HG02884 (cell line): ENCODE data around the gene TSHZ2.
"Not testable (repeated sequence)": the region's sequence is repeated elsewhere in the genome, so short reads cannot be mapped to it uniquely, and the experiment has no call there.

Source experiments
- ATAC-seq: cut with Tn5 transposase; IDR thresholded peaks from one replicate; pipeline ENCODE4 v1.9.1; 2021; ENCODE audit warnings: mild to moderate bottlenecking, moderate library complexity; ENCODE audit not compliant: unreplicated experiment

TSHZ2 gene

DNA sequence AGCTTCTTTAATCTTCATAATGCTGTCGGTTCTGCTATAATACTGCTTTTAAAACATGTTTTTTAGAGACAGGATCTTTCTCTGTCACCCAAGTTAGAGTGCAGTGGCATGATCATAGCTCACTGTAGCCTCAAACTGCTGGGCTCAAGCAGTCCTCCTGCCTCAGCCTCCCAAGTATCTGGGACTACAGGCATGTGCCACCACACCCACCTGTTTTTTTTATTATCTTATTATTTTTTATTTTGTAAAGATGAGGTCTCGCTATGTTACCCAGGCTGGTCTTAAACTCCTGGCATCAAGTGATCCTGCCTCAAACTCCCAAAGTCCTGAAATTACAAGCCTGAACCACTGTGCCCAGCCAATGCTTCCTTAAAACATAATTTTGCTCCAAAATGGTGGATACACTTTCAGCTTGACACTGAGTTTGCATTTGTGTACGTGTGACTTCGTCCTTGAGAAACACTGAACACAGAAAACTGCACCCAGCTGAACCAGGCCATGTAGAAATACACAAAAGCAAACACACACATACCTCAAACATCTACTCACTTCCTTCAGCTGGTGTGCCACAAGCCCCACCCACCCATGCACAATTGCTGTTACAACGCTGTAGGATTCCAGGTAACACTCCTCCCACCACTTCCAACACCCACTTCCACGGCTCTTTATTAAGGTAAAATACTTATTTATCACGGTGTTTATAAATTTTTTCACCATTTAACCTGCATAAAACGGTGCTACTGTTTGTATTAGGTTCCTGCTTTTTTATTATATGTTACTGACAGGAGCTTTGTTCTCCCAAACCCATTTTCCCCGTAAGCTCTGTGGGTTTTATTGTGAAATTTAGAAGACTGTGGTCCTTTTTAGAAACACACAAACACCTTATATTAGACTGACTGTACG, 109.1 kb downstream of the TSHZ2 start:
- no peak for ATAC-seq

DNA sequence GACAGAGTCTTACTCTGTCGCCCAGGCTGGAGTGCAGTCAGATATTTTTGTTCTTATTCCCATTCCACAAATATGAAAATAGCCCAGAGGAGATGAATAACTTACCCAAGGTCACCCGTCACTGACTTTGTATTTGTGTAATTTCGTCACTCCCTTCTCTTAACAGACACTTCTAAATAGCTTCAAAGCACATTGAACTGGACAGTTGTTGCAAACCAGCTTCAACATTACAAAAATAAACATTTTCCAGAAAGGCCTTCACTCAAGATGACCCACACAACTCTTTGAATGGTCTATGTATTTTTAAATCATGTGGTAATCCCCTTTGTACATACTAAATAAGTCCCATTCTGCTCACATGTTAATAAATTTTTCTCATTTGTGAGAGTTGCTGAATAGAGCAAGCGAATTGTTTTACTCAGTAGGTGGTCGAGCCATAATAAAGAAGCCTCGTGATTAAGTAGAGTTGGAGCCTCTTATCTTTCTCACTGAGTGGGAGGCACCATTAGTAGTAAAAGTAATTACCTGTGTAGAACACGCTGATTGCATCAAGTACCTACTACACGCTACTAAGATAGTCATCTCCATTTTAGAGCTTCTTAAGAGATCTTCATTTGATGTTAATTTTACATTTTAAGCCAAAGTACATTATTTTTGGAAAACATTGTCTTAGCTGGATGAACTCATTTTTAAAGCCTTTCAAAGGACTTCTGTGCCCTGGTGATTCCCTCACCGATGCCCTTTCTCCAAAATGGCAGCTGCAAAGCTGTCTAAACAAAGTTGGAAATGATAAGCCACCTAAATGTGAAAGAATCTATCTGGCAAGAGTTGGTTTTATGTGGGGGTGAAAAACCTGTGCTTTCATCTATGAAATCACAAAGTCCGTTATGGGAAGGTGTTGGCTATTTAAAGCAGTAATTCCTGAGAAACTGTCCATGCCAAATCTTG, 110.0 kb downstream of the TSHZ2 start:
- ATAC-seq, result no peak

DNA sequence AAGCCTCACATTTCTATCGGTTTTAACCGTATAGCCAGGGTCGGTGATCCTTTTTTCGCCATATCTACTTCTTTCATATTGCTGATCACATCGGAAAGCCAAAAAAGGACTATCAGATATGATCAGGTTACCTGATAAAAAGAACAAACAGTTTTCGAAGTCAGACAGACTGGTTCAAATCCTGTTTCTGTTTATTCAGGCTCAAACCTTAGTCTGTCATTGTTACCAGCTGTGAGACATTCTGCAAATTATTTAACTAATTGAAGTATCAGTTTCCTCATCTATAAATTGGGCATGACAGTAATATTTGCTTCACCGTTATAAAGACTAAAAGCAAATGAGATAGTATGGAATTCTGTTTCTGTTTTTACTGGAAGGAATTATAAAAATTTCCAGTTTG, 111.3 kb downstream of the TSHZ2 start:
- ATAC-seq, result no peak

- no peak for ATAC-seq
These were observed 112.3 kb downstream of the TSHZ2 start for GRCh38 chr20:53084408-53084997.

DNA sequence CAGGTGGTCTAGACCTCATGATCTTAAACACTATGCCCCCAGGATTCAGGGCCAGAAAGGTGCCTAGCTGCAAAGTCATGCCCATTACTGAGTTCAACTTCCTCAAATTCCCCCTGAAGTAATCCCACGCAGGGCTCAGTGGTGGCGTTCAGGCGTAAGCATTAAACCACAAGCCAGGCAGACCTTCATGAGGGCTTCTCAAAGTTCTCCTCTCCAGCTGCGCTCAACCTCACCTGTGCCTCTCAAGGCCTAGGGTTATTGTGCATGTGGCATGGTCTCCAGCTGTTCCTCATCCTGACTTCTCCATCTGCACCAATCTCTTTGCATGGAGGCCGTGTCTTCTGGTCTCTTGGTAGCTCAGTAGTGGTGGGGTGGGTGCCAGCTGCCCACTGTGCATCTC, 113.6 kb downstream of the TSHZ2 start:
- no peak for ATAC-seq

GRCh38 chr20:53087037-53087777, 115.0 kb downstream of the TSHZ2 start:
- ATAC-seq, result no peak

DNA sequence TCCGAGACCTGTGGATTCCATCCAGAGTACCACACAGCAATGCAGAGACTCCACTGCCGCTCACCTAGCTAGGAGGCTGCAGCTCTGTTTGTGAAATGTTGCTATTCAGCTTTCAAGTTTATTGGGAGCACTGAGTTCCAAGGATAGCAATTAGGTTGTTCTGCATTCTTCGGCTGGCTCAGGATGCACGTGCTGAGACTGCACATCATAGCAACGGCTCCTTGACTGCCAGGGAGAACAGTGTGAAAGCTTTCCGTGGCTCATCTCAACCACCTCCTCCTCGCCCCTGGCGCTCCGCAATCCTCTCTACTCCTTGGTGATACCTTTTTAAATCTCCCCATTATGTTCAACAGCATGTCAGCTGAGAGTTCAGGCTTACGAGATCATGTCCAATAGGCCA, 116.6 kb downstream of the TSHZ2 start:
- ATAC-seq, result no peak

GRCh38 chr20:53089851-53090250, 117.7 kb downstream of the TSHZ2 start:
- not testable (repeated sequence) for ATAC-seq

DNA sequence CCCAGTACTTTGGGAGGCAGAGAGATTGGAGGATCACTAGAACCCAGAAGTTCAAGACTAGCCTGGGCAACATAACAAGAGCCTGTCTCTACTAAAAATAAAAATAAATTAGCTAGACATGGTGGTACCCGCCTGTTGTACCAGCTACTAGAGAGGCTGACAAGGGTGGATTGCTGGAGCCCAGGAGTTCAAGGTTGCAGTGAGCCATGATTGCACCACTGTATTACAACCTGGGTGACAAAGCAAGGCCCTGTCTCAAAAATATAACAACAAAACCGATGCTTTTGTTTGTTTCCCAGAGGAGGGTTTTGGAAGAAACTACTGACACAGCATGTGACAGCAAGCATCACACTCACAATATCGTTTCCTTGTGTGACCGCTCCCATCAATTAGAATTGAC, 119.6 kb downstream of the TSHZ2 start:
- no peak for ATAC-seq

- ATAC-seq, result no peak
These were observed 120.7 kb downstream of the TSHZ2 start for GRCh38 chr20:53092772-53093300.

GRCh38 chr20:53097371-53097770, 125.2 kb downstream of the TSHZ2 start:
- ATAC-seq, result no peak

GRCh38 chr20:53097791-53098190, 125.6 kb downstream of the TSHZ2 start:
- no peak for ATAC-seq

- ATAC-seq, result no peak
These were observed 126.5 kb downstream of the TSHZ2 start for GRCh38 chr20:53098621-53099020.

- ATAC-seq, result no peak
These were observed 127.7 kb downstream of the TSHZ2 start for GRCh38 chr20:53099856-53100255.

DNA sequence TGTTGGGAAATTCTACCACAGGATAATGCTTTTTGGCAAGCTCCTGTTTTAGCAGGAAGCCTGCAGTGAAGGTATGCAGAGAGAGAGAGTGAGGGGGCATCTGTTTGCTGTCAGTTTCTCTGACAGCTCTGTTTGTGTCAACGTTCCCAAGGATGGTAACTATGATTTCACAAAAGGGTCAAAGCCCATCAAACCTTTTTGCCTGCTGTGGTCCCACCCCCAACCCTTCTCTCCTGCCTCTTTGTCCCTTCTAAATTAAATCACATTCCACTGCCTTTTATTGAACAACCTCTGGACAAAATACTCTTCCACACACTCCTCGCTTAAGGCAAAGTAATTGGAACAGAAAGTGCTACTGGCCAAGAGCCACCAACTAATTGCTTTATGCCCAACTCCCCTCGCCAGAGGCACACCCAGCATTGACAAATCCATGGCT, 128.3 kb downstream of the TSHZ2 start:
- no peak for ATAC-seq

DNA sequence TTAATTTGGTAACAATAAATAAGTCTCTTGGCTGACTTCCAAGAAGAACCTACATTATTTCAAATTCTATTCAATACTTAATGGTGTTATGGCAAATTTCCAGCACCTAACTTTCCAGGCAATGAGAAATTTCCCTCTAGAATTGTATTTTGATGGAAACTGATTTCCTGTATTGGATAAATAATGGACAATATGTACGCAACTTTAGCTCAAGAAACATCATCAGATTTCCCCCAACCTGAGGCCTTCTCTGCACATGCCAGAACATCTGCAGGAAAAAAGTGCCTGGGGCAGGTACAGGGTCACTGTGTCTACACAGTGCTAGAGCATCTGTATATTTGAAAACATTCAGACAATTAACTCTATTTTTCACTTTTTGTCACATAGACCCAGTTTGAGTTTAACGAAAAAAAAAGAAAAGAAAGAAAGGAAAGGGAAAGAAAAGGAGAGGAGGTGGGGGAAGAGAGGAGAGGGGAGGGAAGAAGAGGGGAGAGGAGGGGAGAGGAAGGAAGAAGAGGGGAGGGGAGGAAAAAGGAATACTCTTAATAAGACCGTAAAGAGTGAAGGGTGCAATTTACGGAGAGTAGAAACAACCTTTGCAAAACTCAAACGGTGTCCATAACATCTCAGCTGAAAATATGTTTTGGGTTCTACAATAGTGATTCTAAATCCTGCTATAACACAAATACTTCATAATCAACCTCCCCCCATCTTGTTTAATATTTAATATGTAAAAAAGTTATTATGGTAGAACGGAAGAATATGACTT, 130.0 kb downstream of the TSHZ2 start:
- no peak for ATAC-seq

GRCh38 chr20:53103124-53103523, 131.0 kb downstream of the TSHZ2 start:
- ATAC-seq, result no peak

- no peak for ATAC-seq
These were observed 132.7 kb downstream of the TSHZ2 start for GRCh38 chr20:53104884-53105283.

- no peak for ATAC-seq
These were observed 144.6 kb downstream of the TSHZ2 start for GRCh38 chr20:53116733-53117132.

DNA sequence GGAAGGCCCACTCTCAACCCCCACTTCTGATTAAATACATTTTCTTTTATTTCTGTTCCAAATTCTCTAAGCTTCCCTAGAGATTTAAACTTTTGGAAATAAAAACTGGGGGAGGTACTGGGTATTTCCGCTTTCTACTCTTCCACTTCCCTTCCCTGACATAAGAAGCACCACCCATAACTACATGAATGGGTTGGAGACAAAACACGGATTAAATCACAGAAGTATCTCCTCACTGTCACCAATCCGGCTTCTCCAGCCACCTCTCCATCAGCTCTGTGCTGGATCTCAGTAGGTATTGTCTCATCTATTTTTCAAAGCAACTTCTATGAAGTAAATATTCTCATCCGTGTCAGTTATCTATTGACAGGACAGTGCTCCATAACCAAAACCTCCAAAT, 150.7 kb downstream of the TSHZ2 start:
- ATAC-seq, result no peak
